Measurements from ENCODE around the gene CACNA1A. TPM values are rescaled to one million over a fixed set of nuclear protein-coding genes. Genes with fewer than 3 reads are reported as not detected.

The CACNA1A gene
- polyA plus RNA-seq, 1 donor (not counting 4 experiments of a cell fraction or from before 2014, with no cell fraction given) = not detected

DNA sequence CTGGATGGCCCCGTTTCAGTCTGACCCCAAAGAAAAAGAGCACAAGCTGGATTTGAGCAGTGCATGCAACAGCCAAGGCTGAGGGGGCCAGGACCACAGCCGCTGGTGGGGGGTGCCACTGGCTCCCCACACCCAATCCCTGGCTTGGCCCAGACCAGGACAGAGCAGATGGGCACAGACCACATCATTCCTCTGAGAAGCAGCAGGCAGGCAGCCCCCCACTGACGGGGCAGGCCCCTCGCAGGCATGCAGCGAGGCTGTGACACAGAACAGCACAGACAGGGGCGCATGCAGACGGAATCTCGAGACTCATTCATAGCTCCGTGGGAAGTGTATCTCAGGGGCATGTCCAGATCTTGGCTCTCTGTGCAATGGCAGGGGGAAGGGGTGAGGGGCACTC lies 281.2 kb downstream of the CACNA1A start:
- Histone ChIP-seq H3K27me3 (ENCODE audit: control insufficient read depth, extremely low read depth, insufficient read depth, low read length) (peaks cover 7% of the 10 kb centered on the region), H3K36me3 (ENCODE audit: control insufficient read depth in 2 of 2, extremely low read depth in 1 of 2, insufficient read depth in 2 of 2, low read length in 2 of 2) (no peaks in the 10 kb centered on the region), H3K4me1 (ENCODE audit: control insufficient read depth, extremely low read depth, insufficient read depth, low read length) (no peaks in the 10 kb centered on the region), H2AFZ (ENCODE audit: control insufficient read depth, low read length) (no peak overlapping the region), H3K9me3 (ENCODE audit: control insufficient read depth, low read depth, low read length) (no peaks in the 10 kb centered on the region), H4K20me1 (ENCODE audit: control insufficient read depth, extremely low read depth, insufficient read depth, low read length) (no peaks in the 10 kb centered on the region), H3K27ac (ENCODE audit: control insufficient read depth, insufficient read depth, low read length) (no peak overlapping the region), H3K9me1 (ENCODE audit: control insufficient read depth, extremely low read depth, insufficient read depth, low read length) (no peaks in the 10 kb centered on the region), H3K4me2 (ENCODE audit: control insufficient read depth, extremely low read depth, insufficient read depth, low read depth, low read length) (no peak overlapping the region), H3K4me3 (ENCODE audit: control insufficient read depth in 2 of 3, extremely low read depth in 1 of 3, insufficient read depth in 2 of 3, low read depth in 1 of 3, low read length in 3 of 3) (no peak overlapping the region), H3K79me2 (ENCODE audit: control insufficient read depth, insufficient read depth, low read length) (no peaks in the 10 kb centered on the region), H3K9ac (ENCODE audit: control insufficient read depth, extremely low read depth, insufficient read depth, low read length) (no peak overlapping the region)
- dilution Hi-C loops (cut with MboI; ENCODE audit: extremely low pct_ligation_motif_present, low sequenced_read_pairs) = no loop called here
- no peak for TF ChIP-seq EZH2 (IDR thresholded peaks at IDR 0.05; ENCODE audit: low read length)
- TF ChIP-seq, protein P1, sequence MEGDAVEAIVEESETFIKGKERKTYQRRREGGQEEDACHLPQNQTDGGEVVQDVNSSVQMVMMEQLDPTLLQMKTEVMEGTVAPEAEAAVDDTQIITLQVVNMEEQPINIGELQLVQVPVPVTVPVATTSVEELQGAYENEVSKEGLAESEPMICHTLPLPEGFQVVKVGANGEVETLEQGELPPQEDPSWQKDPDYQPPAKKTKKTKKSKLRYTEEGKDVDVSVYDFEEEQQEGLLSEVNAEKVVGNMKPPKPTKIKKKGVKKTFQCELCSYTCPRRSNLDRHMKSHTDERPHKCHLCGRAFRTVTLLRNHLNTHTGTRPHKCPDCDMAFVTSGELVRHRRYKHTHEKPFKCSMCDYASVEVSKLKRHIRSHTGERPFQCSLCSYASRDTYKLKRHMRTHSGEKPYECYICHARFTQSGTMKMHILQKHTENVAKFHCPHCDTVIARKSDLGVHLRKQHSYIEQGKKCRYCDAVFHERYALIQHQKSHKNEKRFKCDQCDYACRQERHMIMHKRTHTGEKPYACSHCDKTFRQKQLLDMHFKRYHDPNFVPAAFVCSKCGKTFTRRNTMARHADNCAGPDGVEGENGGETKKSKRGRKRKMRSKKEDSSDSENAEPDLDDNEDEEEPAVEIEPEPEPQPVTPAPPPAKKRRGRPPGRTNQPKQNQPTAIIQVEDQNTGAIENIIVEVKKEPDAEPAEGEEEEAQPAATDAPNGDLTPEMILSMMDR (optimal IDR thresholded peaks at IDR 0.05 in 1 of 3, IDR thresholded peaks at IDR 0.05 in 1 of 3, conservative IDR thresholded peaks at IDR 0.05 in 1 of 3; ENCODE audit: extremely low read depth in 1 of 3, insufficient read depth in 2 of 3, low read length in 3 of 3) = no peak
- FAIRE-seq (no peak), DNase-seq (ENCODE audit: low read depth, low spot score) (no peak)

DNA sequence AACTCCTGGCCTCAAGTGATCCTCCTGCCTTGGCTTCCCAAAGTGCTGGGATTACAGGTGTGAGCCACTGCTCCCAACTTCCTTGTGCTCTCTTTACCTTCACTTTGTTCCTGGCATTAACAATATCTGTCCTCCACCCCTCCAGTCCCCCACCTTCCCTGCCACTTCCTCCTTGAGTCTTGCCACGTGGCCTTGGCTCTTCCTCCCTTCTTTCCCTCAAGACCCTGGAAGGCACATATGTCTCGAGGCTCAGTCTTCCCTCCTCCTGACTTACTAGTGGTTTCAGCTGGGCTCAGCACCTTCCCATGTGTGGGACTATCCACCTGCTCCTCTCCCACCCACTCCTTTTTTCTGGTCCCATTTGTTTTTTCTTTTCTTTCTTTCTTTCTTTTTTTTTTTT lies 285.4 kb downstream of the CACNA1A start:
- Histone ChIP-seq H2AFZ (ENCODE audit: control insufficient read depth, low read length) (no peak overlapping the region), H3K36me3 (ENCODE audit: control insufficient read depth in 2 of 2, extremely low read depth in 1 of 2, insufficient read depth in 2 of 2, low read length in 2 of 2) (no peaks in the 10 kb centered on the region), H3K4me2 (ENCODE audit: control insufficient read depth, extremely low read depth, insufficient read depth, low read depth, low read length) (no peak overlapping the region), H3K4me3 (ENCODE audit: control insufficient read depth in 2 of 3, extremely low read depth in 1 of 3, insufficient read depth in 2 of 3, low read depth in 1 of 3, low read length in 3 of 3) (no peak overlapping the region), H3K27ac (ENCODE audit: control insufficient read depth, insufficient read depth, low read length) (no peak overlapping the region), H3K79me2 (ENCODE audit: control insufficient read depth, insufficient read depth, low read length) (no peaks in the 10 kb centered on the region), H3K27me3 (ENCODE audit: control insufficient read depth, extremely low read depth, insufficient read depth, low read length) (peaks cover 4% of the 10 kb centered on the region), H3K4me1 (ENCODE audit: control insufficient read depth, extremely low read depth, insufficient read depth, low read length) (no peaks in the 10 kb centered on the region), H3K9me1 (ENCODE audit: control insufficient read depth, extremely low read depth, insufficient read depth, low read length) (no peaks in the 10 kb centered on the region), H4K20me1 (ENCODE audit: control insufficient read depth, extremely low read depth, insufficient read depth, low read length) (no peaks in the 10 kb centered on the region), H3K9me3 (ENCODE audit: control insufficient read depth, low read depth, low read length) (no peaks in the 10 kb centered on the region), H3K9ac (ENCODE audit: control insufficient read depth, extremely low read depth, insufficient read depth, low read length) (no peak overlapping the region)
- dilution Hi-C loops (cut with MboI; ENCODE audit: extremely low pct_ligation_motif_present, low sequenced_read_pairs) = no loop called here
- no peak for DNase-seq (ENCODE audit: low read depth, low spot score)
- no peak for FAIRE-seq
- TF ChIP-seq EZH2 (IDR thresholded peaks at IDR 0.05; ENCODE audit: low read length) = no peak
- TF ChIP-seq, protein P1 (optimal IDR thresholded peaks at IDR 0.05 in 1 of 3, IDR thresholded peaks at IDR 0.05 in 1 of 3, conservative IDR thresholded peaks at IDR 0.05 in 1 of 3; ENCODE audit: extremely low read depth in 1 of 3, insufficient read depth in 2 of 3, low read length in 3 of 3) = no peak

Data from keratinocyte (primary cell).